IMR-90 (cell line): ENCODE results near the gene SMYD1. TPM values are rescaled to one million over a fixed set of nuclear protein-coding genes. Genes with fewer than 3 reads are reported as not detected.

Source experiments
- ATAC-seq: fragments of 200-7000 bp; cut with Tn5 transposase; 2 replicates; pipeline ENCODE4 v1.9.1; 2020; ENCODE audit warnings: low read depth, mild to moderate bottlenecking, moderate library complexity
- BruUV-seq: library from RNA; stranded (reverse); fragments of 400-500 nt; replicated peaks from 2 replicates; lab custom pipeline; 2021; lab: Mats Ljungman, UMichigan
- CTCF ChIA-PET: fragments of 300-600 bp; formaldehyde crosslinking; extraction: SDS; loops from one replicate; lab custom pipeline; 2021; ENCODE audit warnings: antibody characterized with exemption; lab: Yijun Ruan, JAX
- POLR2A ChIA-PET: fragments of 300-600 bp; sonication (Branson Sonifier 250); formaldehyde crosslinking; loops from one replicate; lab custom pipeline; 2022; ENCODE audit warnings: antibody characterized with exemption; ENCODE audit not compliant: unreplicated experiment; lab: Charles Lee
- DNase-seq: peaks from one replicate; pipeline ENCODE4 v3.0.0; 2013
- H2AFZ ChIP-seq: replicated peaks from 2 replicates; pipeline ENCODE3; 2013; ENCODE audit warnings: low read length, mild to moderate bottlenecking; ENCODE audit not compliant: poor library complexity
- H2AK5ac ChIP-seq: 2 replicates; pipeline ENCODE4 v1.6.1; 2013; ENCODE audit warnings: low read depth, low read length, inconsistent platforms
- H2AK9ac ChIP-seq: replicated peaks from 2 replicates; pipeline ENCODE3; 2013; ENCODE audit warnings: mild to moderate bottlenecking, low read depth, low read length, moderate library complexity; ENCODE audit not compliant: poor library complexity
- H2BK120ac ChIP-seq: 2 replicates; pipeline ENCODE4 v1.6.1; 2013; ENCODE audit warnings: low read depth, low read length, inconsistent platforms
- H2BK15ac ChIP-seq: 3 replicates; pipeline ENCODE4 v1.6.1; 2013; ENCODE audit warnings: low read depth, low read length, inconsistent platforms
- H2BK20ac ChIP-seq: 2 replicates; pipeline ENCODE4 v1.6.1; 2013; ENCODE audit warnings: low read depth, mild to moderate bottlenecking, inconsistent platforms, low read length, moderate library complexity
- H2BK5ac ChIP-seq: 2 replicates; pipeline ENCODE4 v1.6.1; 2013; ENCODE audit warnings: mild to moderate bottlenecking, low read depth, low read length, inconsistent platforms; ENCODE audit not compliant: poor library complexity, severe bottlenecking
- H3K14ac ChIP-seq: replicated peaks from 2 replicates; pipeline ENCODE4 v1.6.1; 2013; ENCODE audit warnings: low read depth, low read length, inconsistent platforms
- H3K18ac ChIP-seq: 2 replicates; pipeline ENCODE4 v1.6.1; 2013; ENCODE audit warnings: low read depth, low read length, control low read depth
- H3K23ac ChIP-seq: 2 replicates; pipeline ENCODE4 v1.6.1; 2013; ENCODE audit warnings: low read depth, low read length, inconsistent platforms
- H3K27ac ChIP-seq: 2 replicates; pipeline ENCODE4 v1.5.1; 2013; ENCODE audit warnings: mild to moderate bottlenecking, control low read depth, low read length; ENCODE audit not compliant: insufficient read depth
- H3K27me3 ChIP-seq: 2 replicates; pipeline ENCODE4 v1.6.1; 2013; ENCODE audit warnings: low read length; ENCODE audit not compliant: control insufficient read depth, insufficient read depth
- H3K36me3 ChIP-seq: 2 replicates; pipeline ENCODE4 v1.6.1; 2013; ENCODE audit warnings: low read length, mixed read lengths; ENCODE audit not compliant: control insufficient read depth, insufficient read depth
- H3K4ac ChIP-seq: 2 replicates; pipeline ENCODE4 v1.6.1; 2013; ENCODE audit warnings: low read depth, low read length, inconsistent platforms
- H3K4me1 ChIP-seq: 2 replicates; pipeline ENCODE4 v1.6.1; 2013; ENCODE audit warnings: low read length, mixed read lengths; ENCODE audit not compliant: control insufficient read depth, insufficient read depth
- H3K4me2 ChIP-seq: 2 replicates; pipeline ENCODE4 v1.6.1; 2013; ENCODE audit warnings: low read depth, mild to moderate bottlenecking, control low read depth, low read length, moderate library complexity
- H3K4me3 ChIP-seq: 2 replicates; pipeline ENCODE4 v1.5.1; 2013; ENCODE audit warnings: low read depth, mild to moderate bottlenecking, control low read depth, low read length, moderate library complexity; ENCODE audit not compliant: insufficient read depth
- H3K56ac ChIP-seq: 2 replicates; pipeline ENCODE4 v1.6.1; 2013; ENCODE audit warnings: low read length, inconsistent platforms; ENCODE audit not compliant: insufficient read depth; ENCODE audit errors: extremely low read depth
- H3K79me1 ChIP-seq, 2 experiments: 2 replicates each; pipeline ENCODE4 v1.6.1; 2013; ENCODE audit warnings: low read length in 2 of 2, inconsistent platforms in 1 of 2, low read depth in 1 of 2
- H3K9ac ChIP-seq: 2 replicates; pipeline ENCODE4 v1.6.1; 2013; ENCODE audit warnings: low read depth, low read length, control low read depth
- H3K9me1 ChIP-seq: 2 replicates; pipeline ENCODE4 v1.6.1; 2013; ENCODE audit warnings: low read length, inconsistent platforms; ENCODE audit not compliant: insufficient read depth
- H3K9me3 ChIP-seq: 2 replicates; pipeline ENCODE4 v1.6.1; 2013; ENCODE audit warnings: low read length; ENCODE audit not compliant: control insufficient read depth, insufficient read depth
- H4K20me1 ChIP-seq: 2 replicates; pipeline ENCODE4 v1.6.1; 2013; ENCODE audit warnings: low read length, inconsistent platforms; ENCODE audit not compliant: insufficient read depth
- H4K5ac ChIP-seq: 2 replicates; pipeline ENCODE4 v1.6.1; 2013; ENCODE audit warnings: mild to moderate bottlenecking, low read depth, low read length, control low read depth
- H4K8ac ChIP-seq, 2 experiments: 2 replicates each; pipeline ENCODE4 v1.6.1; 2013; ENCODE audit warnings: low read depth in 2 of 2, low read length in 2 of 2, control low read depth in 1 of 2, inconsistent platforms in 1 of 2
- H4K91ac ChIP-seq: 2 replicates; pipeline ENCODE4 v1.6.1; 2013; ENCODE audit warnings: low read depth, low read length, inconsistent platforms; ENCODE audit not compliant: insufficient read depth
- WGBS, 2 experiments: methylation state at CpG; one replicate each; pipeline versions ENCODE4 v1.1.5 to v1.1.7; 2013; ENCODE audit warnings: missing lambda C conversion rate in 2 of 2; ENCODE audit not compliant: insufficient read length in 1 of 2; ENCODE audit errors: extremely low coverage in 2 of 2; 5-methylcytosine and 5-hydroxymethylcytosine counted together
- dilution Hi-C: fragments of 300-500 bp; cut with HindIII; formaldehyde crosslinking; loops from one replicate; pipeline ENCODE4 v1.14.3; 2018; ENCODE audit warnings: low sequenced_read_pairs; ENCODE audit not compliant: unreplicated experiment
- in situ Hi-C: fragments of 300-500 bp; cut with MboI; formaldehyde crosslinking; loops from 3 replicates; pipeline ENCODE4 v1.14.3; 2019; ENCODE audit warnings: low sequenced_read_pairs, inconsistent platforms, mixed read lengths
- intact Hi-C: fragments of 100-400 bp; cut with micrococcal nuclease; formaldehyde crosslinking; loops from 2 replicates; pipeline ENCODE4 v1.10.0; 2022
- polyA plus RNA-seq, 3 experiments: library from polyadenylated mRNA; depleted of rRNA; stranded (reverse); fragments of >200 nt; gene quantifications; 2 replicates each; pipeline ENCODE4 v1.2.3, GENCODE V29; 2012; ENCODE audit warnings: low replicate concordance in 1 of 3
- total RNA-seq: library from RNA; depleted of rRNA; stranded (reverse); fragments of >200 nt; gene quantifications from 2 replicates; pipeline ENCODE4 v1.2.3, GENCODE V29; 2012
- TF ChIP-seq, protein P1 (sequence below): fragments of 150-350 bp; IDR thresholded peaks from 2 replicates; pipeline ENCODE4 v1.6.1; 2017; ENCODE audit warnings: mild to moderate bottlenecking, antibody characterized with exemption, low read length, low read depth

SMYD1 gene
- total and polyA plus RNA-seq, 2 of the 4 experiments (the other 2 are of a cell fraction): not detected

DNA sequence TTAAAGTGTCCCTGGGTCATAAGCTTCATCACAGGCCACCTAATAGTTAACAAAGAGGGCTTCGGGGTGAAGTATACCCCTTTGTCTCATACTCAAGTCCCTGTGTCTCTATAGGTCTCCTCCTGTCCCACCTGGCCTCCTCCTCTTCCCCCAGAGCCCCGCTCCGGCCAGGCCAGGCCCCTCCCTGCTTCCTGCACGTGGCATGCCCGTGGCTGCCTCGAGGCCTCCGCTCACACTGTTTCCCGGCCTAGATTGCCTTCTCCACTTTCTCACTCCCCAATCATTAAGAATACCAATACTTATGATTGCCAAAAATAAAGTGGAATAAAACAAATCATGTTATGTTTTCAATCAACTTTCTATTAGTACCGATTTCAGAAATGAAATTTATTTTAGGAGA, 18.8 kb downstream of the SMYD1 start:
- Histone ChIP-seq H3K4me2 (no peak overlapping the region), H3K4me1 (no peaks in the 10 kb centered on the region), H3K36me3 (no peaks in the 10 kb centered on the region), H3K56ac (no peak overlapping the region), H3K18ac (no peak overlapping the region), H2AK9ac (no peak overlapping the region), H3K9ac (no peak overlapping the region), H4K8ac (no peak overlapping the region), H4K91ac (no peak overlapping the region), H3K23ac (no peak overlapping the region), H3K4ac (no peak overlapping the region), H3K9me1 (no peaks in the 10 kb centered on the region), H2BK5ac (no peak overlapping the region), H3K27ac (no peak overlapping the region), H3K4me3 (no peak overlapping the region), H2BK15ac (no peak overlapping the region), H3K14ac (no peak overlapping the region), H4K5ac (no peak overlapping the region), H2AFZ (no peak overlapping the region), H2BK120ac (no peak overlapping the region), H3K27me3 (peaks cover 19% of the 10 kb centered on the region), H2BK20ac (no peak overlapping the region), H4K20me1 (no peaks in the 10 kb centered on the region), H3K9me3 (no peaks in the 10 kb centered on the region), H2AK5ac (no peak overlapping the region), H3K79me1 (no peaks in the 10 kb centered on the region)
- ChIA-PET CTCF (interaction anchor here (0.5 kb wide), 1 partner anchor 413 kb away, joined by 3 read pairs; no protein-coding TSS in a partner anchor), POLR2A (no interaction called here)
- intact Hi-C loops (no loop called here), in situ Hi-C loops (no loop called here), dilution Hi-C loops (no loop called here)
- no TSS peak for BruUV-seq
- TF ChIP-seq, protein P1, sequence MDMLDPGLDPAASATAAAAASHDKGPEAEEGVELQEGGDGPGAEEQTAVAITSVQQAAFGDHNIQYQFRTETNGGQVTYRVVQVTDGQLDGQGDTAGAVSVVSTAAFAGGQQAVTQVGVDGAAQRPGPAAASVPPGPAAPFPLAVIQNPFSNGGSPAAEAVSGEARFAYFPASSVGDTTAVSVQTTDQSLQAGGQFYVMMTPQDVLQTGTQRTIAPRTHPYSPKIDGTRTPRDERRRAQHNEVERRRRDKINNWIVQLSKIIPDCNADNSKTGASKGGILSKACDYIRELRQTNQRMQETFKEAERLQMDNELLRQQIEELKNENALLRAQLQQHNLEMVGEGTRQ: no peak
- 47% methylated on average over 2 of the region's 9 CpGs; no CpG with 5 or more reads in 1 of the 2 experiments for WGBS, 2 experiments
- ATAC-seq (no peak), DNase-seq (no peak)
